Astrocyte of the hippocampus (primary cell): ENCODE results near the gene ACTL6A.
A peak's percentile ranks its signal among the peaks of the same experiment; 100 is the strongest.
"Not testable (repeated sequence)": the region's sequence is repeated elsewhere in the genome, so short reads cannot be mapped to it uniquely, and the experiment has no call there.

ENCODE experiments used
- DNase-seq: peaks from one replicate; pipeline ENCODE4 v3.0.0; 2011; ENCODE audit warnings: low read depth, low spot score

The ACTL6A gene

DNA sequence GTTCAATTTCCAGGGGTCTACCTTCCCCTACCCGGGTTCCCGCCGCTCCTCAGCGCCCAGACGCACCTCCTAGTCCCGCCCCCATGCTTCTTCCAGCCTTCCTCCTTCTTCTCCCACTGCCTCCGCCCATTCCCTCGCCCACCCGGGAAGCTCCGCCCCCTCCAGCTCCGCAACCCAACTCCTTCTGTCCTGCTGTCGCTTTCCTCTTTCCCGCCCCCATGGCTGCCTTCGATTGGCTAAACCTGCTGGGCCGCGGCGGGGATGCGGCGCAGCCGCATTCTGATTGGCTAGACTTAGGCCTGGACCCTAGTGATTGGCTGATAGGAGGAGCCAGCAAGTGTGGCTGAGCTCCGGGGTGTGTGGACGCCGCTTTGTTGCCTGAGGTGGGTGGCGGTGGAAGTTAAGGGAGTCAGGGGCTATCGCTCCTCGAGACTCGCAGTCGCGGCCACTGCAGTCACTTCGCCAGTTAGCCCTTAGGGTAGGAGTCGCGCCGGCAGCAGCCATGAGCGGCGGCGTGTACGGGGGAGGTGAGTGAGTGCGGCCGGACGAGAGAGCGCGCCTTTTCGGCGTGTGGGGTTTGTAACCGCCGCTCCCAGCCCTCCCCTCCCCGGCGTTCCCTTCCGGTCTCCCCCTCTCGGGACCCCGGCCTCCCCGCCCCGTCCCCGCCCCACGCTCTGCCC is at the start of gene ACTL6A:
Gene ACTL6A, plus strand, starts transcription at position 336 of the 680 bp plus-strand sequence. Its CDS starts 167 bp downstream, at position 503.
- DNase-seq: peak; percentile 100

DNA sequence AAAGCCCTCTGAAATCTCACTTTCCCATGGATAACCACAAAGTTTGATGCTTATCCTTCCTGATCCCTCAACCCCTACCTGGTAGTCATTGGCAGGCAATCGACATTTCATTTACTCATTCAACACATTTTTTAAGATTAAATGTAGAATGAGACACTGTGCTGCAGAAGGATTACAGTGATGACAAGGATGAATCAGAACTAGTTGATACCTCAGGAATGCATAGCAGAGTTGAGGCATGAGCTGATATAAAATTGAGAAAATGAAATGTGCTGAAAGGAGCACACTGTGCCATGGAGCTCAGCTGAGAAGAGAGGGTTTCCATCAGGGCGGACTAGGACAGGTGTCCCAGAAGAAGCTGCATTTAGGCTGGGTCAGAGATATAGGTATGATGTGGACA is 48.9 kb upstream of the ACTL6A start:
- DNase-seq: no peak

DNA sequence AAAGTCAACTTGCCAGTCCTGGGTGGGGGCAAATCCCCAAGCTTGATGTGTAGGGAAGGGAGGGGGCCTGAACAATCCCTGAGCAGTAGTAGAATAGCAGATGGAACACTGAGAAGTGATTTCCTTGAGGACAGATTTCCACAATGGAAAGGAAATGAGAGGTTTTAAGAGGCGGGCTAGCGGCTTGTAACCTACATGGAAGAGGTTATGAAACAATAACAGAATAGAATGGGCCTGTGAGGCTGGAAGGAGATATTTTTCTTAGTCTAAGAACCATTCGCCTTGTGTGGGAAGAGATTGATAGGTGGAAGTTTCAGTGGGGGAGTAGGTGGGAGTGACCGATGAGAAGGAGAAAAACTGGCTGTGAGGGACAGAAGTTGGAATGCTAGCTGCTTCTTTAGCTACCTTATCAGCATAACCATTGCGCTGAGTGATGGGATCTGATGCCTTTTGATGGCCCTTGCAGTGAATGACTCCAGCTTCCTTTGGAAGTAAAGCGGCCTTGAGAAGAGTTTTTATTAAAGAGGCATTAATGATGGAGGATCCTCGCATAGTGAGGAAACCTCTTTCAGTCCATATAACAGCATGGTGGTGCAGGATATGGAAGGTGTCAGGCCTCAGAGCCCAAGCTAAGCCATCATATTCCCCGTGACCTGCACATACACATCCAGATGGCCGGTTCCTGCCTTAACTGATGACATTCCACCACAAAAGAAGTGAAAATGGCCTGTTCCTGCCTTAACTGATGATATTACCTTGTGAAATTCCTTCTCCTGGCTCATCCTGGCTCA is 46.1 kb upstream of the ACTL6A start:
- DNase-seq: not testable (repeated sequence)

DNA sequence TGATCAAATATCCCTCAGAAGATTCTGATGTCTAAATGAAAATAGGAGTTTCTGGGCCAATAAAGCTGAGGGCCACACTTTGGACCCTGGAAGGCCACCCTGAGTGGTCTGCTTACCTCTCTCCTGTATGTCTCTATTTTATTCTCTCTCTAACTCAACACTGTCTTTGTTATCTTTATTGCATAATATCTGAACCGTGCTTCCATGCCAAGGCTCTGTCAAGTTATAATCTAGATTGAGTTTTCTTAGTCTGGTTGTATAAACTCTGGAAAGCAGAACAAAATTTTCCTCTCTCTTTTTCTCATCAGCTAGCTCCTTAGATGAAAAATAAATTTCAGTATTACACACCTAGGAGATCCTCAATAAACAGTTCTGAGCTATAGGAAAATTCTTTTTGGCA is 36.2 kb upstream of the ACTL6A start:
- no peak for DNase-seq

DNA sequence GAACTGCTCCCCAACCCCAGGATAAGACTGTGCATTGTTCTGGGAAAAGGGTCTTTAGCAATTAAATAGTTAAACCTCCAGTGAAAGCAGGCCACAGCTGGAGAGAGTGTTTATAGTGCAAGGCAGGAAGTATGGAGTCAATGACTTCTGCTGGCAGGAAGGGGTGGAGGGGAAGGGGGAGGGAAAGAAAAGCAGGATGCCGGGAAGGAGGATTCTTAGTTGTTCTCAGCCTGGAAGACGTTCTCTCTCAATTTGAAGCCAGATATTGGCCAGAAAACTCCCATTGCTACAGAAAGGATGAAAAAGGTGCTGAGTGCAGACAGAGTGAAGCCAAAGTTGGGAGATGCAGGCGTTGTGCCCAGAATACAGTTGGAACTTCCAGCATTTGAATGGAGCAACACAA is 35.7 kb upstream of the ACTL6A start:
- peak; percentile 41 for DNase-seq

DNA sequence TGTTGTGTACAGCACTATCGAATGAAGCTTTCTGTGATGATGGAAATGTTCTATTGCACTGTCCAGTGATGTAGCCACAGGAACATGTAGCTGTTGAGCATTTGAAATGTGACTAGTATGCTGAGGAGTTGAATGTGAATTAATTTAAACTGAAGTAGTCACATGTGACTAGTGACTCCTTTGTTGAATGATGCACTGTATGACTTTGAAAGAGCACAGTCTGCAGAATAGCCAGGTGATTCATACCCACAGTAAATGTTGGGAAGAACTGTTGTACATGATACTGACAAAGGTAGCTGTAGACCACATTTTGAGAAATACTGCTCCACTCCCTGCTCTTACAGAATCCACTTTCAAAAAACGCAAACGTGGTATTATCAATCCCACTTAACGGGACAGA is 34.0 kb upstream of the ACTL6A start:
- DNase-seq: peak; percentile 40

DNA sequence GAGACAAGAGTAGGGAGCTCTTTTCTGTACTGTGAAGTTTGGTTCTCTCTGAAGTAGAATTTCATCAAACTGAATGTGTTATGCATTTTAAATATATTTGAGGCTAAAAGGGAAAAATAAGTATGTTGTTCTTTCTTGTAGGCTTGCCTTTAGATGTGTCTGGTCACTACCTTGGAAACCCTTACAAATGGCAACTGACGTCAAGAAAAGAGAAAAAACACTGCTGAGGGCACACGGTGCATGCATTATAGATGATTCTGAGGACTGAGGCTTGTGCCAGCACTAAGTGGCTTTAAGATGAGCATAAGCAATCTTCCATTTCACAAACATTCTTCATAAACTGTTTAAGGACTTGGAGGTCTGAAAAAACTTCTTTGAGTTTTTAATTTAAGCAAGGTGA is 31.1 kb upstream of the ACTL6A start:
- no peak for DNase-seq

DNA sequence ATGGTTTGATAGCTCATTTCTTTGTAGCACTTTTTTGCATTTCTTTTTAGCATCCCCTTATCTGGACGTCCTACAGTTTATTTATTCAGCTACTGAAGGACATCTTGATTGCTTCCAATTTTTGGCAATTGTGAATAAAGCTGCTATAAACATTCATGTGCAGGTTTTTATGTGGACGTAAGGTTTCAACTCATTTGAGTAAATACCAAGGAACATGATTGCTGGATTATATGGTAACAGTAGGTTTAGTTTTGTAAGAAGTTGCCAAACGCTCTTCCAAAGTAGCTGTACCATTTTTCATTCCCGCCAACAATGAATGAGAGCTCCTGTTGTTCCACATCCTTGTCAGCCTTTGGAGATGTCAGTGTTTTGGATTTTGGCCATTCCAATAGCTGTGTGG is 29.5 kb upstream of the ACTL6A start:
- no peak for DNase-seq

DNA sequence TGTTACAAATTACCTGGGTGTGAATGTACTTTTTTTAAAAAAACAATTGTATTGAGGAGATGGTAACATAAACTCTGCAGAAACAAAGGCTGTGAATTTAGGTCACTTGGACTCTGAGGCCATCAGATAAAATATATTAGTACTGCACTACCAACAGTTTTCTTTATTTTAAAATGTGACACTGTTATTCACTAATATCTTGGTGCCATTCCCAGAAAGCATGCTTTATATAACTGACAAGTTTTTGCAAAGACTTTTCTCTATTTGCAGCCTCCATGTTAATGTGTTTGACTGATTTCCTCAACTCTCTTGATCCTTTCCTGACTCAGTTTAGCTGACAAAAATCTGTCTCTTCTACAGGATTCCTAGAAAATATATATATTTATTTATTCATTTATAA is 26.5 kb upstream of the ACTL6A start:
- no peak for DNase-seq

DNA sequence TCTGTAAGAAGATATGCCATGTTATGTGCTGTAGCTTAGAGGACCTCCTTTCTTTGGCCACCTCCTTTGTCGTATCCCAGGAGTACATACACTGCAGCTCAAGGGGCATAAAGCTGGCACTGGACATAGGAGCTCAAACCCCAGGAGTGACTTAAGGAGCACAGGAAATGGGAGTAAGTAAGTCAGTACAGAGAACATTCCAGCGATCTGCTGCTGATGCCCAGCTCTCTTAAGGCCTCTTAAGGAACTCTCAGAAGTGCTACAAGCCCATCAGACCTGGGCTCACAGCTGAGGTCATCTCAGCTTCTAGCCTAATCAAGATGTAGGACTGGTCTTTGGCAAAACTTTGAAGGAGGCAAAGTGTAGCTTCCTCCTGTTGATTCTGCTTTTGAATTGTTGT is 21.6 kb upstream of the ACTL6A start:
- no peak for DNase-seq

DNA sequence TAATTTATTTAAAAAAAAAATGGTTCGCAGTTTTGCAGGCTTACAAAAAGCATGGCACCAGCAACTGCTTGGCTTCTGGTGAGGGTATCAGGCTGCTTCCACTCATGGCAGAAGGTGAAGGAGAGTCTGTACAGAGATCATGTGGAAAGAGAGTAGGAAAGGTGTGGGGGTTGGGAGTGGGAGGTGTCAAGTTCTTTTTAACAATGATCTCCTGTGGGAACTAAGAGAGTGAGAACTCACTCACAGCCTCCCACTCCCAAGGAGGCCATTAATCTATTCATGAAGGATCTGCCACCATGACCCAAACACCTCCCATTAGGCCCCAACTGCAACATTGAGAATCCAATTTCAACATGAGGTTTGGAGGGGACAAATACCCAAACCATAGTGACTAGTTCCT is 21.1 kb upstream of the ACTL6A start:
- DNase-seq: no peak

DNA sequence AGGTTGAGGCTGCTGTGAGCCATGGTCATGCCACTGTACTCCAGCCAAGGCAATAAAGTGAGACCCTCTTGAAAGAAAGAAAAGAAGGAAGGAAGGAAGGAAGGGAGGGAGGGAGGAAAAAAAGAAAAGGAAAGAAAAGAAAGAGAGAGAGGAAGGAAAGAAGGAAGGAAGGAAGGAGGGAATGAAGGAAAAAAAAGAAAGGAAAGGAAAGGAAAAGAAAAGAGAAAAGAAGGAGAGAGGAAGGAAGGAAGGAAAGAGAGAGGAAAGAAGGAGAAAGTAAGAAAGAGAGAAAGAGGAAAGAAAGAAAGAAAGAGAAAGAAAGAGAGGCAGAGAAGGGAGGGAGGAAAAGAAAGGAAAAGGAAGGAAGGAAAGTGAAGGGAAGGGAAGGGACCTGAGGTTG is 20.4 kb upstream of the ACTL6A start:
- DNase-seq: no peak

DNA sequence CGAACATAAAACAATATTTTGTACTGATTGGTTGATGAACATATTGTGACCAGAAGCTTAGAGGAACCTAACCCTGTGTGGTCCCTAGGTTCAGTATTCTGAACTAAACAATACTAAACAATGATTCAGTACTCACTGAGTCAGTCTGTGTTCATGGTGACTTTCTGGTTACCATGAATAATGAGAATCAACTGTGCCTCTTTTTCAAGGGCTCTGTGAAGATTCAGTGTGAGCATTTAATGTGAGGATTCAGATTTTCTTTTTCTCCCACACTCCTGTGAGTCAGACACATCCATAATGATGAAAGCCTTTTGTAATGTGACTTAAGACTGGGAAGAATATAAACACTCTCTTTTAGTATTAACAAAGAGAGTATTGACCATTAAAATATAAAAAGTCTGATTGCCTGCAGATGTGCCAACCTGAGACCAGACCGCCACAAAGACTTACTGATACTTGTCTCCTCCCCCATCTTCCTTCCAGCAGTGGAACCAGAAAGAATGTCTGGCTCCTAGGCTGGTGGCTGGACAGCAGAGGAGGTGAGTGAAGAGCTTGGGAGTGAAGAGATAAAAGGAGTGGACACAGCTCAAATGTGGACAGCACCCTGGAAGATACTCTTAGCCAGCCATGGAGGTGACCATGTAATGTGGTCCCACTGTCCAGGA is 17.6 kb upstream of the ACTL6A start:
- peak; percentile 64 for DNase-seq

DNA sequence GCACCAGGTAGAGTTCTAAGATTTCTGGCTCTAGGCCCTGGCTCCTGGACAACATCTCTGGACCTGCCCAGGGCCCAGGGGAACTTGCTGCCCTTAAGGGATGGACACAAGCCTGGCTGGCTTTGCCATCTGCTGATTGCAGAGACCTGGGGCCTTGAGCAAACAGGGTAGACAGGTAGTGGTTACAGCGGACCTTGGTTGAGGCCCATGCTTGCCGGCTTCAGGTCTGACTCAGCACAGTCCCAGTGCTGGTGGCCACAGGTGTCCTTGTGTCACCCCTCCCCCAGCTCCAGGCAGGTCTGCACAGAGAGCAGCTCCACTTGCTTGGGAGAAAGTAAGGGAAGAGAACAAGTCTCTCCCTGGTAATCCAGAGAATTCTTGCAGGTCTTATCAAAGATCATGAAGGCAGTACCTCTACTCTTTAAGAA is 15.9 kb upstream of the ACTL6A start:
- DNase-seq: no peak

DNA sequence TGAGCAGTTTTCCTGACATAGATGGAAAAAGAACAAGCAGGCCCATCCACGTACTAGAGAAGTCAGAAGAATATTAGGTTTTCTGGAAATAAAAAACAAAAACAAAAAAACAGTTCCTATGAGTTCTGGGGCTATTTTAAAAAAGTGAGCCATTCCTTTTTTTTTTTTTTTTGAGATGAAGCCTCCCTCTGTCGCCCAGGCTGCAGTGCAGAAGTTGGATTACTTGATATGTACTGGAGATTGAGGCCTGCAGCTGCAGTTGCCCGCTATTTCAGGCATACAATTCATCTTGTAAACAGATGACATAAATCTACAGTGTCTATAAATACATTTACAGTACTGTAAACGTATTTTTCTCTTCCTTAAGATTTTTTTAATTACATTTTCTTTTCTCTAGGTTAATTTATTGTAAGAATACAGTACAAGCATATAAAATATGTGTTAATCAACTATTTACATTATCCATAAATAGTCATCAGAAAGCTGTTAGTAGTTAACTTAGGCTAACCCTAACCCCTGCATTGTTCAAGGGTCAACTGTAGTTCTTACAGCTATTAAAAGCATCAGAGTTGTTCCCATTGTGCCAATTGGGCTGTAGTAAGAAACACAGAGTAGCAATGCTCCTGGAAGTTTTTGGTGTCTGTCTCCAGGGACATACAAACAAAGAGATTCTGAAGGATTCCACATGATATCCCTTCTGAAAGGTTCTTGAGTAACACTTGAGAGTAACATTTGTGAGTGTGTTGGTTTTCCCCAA is 11.2 kb upstream of the ACTL6A start:
- no peak for DNase-seq

DNA sequence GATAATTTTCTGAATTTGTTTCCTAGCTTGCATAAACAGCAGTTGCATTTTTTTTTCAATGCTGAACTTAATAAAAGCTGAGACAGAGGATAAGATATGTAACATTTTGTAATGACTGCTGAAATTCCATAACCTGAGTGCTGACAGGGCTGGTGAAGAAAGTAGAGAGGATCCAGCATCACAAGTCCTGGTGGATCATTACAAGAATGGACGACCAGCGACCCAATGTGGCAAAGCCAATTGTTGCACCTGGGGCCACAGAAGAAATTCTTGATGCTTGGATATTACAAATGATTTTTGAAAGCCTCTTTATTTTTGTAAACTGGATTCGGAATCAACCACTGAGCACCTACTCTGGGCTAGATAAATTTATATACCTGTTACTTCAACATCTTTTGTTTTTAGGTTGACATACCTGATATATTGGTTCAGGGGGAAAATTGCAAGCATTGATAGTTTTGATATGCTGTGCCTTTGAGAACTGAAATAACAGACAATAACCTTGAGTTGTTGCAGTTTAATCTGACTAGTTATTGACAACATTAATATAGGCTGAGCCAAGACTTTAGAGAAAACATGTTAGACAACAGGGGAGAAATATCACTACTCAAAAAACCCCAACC is 3.9 kb upstream of the ACTL6A start:
- peak; percentile 83 for DNase-seq

DNA sequence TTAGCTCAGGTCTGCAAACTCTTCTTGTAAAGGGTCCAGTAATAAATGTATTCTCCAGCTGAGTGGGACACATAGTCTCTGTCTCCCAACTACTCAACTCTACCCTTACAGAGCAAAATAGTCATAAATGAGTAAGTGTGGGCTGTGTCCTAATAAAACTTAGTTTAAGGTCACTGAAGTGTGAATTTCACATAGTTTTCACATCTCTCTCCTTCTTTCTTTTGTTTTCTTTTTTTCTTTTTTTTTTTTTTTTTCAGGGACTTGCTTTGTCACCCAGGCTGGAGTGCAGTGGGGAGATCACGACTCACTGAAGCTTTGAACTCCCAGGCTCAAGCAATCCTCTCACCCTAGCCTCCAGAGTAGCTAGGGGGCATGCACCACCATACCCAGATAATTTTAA is 1.9 kb upstream of the ACTL6A start:
- no peak for DNase-seq

DNA sequence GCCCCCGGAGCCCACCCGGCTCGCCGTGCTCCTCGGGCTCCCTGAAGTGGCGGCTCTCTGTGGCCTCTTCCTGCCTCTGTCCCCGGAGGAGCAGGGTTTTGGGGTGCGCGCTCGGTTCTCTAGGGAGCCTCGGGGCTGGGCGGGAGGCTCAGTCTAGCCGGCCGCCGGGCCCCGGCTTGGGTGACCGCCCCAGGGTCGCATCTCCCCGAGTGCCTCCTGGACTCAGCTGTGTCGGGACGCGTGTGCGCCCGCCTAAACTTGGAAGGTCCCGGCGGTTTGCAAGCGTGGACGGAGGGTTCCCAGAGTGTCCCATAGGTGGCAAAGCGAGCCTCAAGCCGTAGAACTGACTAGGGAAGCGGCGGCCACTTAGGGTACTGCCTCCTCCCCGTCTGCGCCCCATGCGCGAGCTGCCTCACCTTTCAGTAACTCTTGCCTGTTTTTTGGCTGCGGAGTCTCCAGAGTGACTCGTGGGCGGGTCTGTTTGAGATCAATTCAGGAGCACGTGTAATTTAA is 601 bp downstream of the ACTL6A start:
- peak; percentile 84 for DNase-seq

DNA sequence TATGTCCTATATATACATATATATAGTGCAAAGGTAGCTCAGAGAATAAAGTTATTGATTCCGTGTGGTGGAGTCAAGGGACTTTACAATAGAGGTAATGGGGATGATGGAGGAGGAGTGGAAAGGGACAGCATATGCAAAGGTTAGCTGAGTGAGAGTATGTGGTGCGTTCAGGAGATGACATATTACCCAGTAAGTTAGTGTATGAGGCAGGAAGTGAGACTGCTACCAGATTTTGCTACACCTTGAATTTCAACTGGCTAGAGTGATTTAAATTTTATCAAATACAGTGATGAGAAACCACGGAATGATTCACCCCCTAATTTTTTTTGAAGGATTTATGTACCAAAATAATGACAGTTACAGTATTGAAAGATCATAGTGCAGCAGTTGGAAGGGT is 2.8 kb downstream of the ACTL6A start:
- no peak for DNase-seq

DNA sequence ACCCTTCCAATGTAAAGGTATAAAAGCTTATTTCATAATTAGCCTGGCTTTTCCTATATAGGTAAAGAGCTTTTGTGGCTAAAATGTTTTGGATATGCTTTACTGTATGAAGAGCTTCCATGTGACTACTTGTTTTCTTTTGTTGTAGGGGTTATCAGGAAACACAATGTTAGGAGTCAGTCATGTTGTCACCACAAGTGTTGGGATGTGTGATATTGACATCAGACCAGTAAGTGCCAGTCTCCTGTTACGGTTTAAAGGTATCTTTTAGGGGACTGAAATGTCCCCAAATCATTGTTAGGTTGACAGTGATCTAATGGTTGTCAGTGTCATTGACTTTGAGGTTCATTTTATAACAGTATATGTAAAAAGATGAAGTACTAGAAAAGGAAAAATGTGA is 18.3 kb downstream of the ACTL6A start:
- no peak for DNase-seq

DNA sequence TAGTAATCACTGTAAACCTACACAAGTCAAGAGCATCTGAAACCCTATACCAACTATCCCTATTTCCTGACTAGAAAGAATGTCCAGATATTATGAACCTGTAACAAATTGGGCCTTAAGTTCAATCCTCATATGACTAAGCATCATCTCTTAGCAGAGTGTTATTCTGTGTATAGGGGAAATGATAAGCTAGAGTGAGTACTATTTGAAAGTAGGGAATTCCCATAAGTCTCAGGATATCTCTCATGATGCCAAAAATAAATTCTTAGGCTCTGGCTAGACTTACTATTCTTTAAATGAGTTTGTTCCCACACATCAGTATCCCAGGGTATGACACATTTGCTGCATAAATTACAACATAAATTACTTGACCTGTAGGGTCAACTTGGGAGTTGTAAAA is 26.4 kb downstream of the ACTL6A start:
- DNase-seq: no peak
